ENCODE results near the gene APBA2. TPM values are rescaled to one million over a fixed set of nuclear protein-coding genes. Genes with fewer than 3 reads are reported as not detected.

APBA2 gene
- total and polyA plus RNA-seq, 2 of the 13 experiments (the other 11 are each of a cell fraction or from before 2014, with no cell fraction given) = 0.62 to 2.3 TPM

GRCh38 chr15:28884151-28884940, 1.4 kb upstream of the APBA2 start (continued):
- TF ChIP-seq AHDC1 (CRISPR knock-in tag; IDR thresholded peaks at IDR 0.05; ENCODE audit: borderline replicate concordance) = no peak
- no peak for TF ChIP-seq ZNF883 (CRISPR knock-in tag; IDR thresholded peaks at IDR 0.05; ENCODE audit: not compliant biosample characterization)
- no peak for TF ChIP-seq ZNF275 (CRISPR knock-in tag; IDR thresholded peaks at IDR 0.05; ENCODE audit: borderline replicate concordance)
- no peak for TF ChIP-seq RAD21 (CRISPR knock-in tag; IDR thresholded peaks at IDR 0.05)
- TF ChIP-seq PRDM15 (CRISPR knock-in tag; IDR thresholded peaks at IDR 0.05) = no peak
- no peak for TF ChIP-seq FOXA3 (CRISPR knock-in tag; IDR thresholded peaks at IDR 0.05)
- no peak for TF ChIP-seq MAFK (conservative IDR thresholded peaks at IDR 0.05 in 1 of 2, IDR thresholded peaks at IDR 0.05 in 1 of 2; ENCODE audit: low read length in 2 of 2)
- no peak for TF ChIP-seq BATF2 (CRISPR knock-in tag; IDR thresholded peaks at IDR 0.05)
- no peak for TF ChIP-seq TCF12 (IDR thresholded peaks at IDR 0.05)
- TF ChIP-seq TCF12 (CRISPR knock-in tag; IDR thresholded peaks at IDR 0.05) = no peak
- no peak for TF ChIP-seq MAFF (IDR thresholded peaks at IDR 0.05; ENCODE audit: low read depth, low read length)
- TF ChIP-seq ZNF264 (CRISPR knock-in tag; IDR thresholded peaks at IDR 0.05) = no peak

Data from HepG2 (cell line).